HG03039 (cell line): ENCODE measurements around the gene TSC22D4.
"Not testable (repeated sequence)": the region's sequence is repeated elsewhere in the genome, so short reads cannot be mapped to it uniquely, and the experiment has no call there.

ENCODE experiments used
- ATAC-seq: cut with Tn5 transposase; IDR thresholded peaks from one replicate; pipeline ENCODE4 v1.9.1; 2021; ENCODE audit warnings: mild to moderate bottlenecking, moderate library complexity; ENCODE audit not compliant: unreplicated experiment

The TSC22D4 gene

DNA sequence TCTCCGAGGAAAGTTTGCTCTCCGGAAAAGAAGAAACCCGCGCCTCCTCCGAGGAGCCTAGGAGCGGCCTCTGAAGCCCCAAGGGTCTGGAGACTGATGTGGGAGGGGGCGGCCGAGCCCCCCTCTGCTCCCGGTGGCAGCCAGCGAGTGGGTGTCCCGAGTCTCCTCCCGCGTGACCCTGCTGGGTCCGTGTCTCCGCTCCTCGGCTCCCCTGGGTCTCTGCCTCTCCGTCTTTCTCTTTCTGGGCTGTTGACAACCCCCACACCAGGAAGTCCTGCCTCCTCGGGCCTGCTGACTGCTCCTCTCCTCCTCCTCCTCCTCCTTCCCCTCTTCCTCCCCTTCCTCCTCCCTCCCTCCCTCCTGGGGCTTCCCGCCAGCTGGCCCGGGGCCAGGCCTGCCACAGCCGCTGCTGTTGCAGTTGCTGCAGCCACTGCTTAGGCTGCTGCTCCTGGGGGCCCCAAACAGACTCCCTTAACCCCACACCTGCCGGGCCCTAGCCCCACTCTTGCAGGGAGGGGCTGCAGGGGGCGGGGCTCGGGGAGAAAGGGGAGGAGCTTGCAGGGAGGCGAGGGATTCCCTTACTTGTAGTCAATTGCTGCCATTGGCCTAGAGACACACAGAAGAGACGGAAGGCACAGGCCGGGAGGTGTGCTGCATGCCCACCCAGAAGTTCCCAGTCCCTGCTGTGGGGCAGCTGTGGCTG is at the start of gene TSC22D4:
TSS of gene TSC22D4 (minus strand) at position 257 of the 703 bp plus-strand sequence. CDS start 1,176 bp downstream, outside the sequence.
- ATAC-seq, result peak; percentile 50

GRCh38 chr7:100528108-100528866 is 49.3 kb upstream of the TSC22D4 start:
- not testable (repeated sequence) for ATAC-seq

- ATAC-seq, result not testable (repeated sequence)
These were observed 44.2 kb upstream of the TSC22D4 start for GRCh38 chr7:100523192-100523591.

- ATAC-seq, result not testable (repeated sequence)
These were observed 43.0 kb upstream of the TSC22D4 start for GRCh38 chr7:100521909-100522593.

DNA sequence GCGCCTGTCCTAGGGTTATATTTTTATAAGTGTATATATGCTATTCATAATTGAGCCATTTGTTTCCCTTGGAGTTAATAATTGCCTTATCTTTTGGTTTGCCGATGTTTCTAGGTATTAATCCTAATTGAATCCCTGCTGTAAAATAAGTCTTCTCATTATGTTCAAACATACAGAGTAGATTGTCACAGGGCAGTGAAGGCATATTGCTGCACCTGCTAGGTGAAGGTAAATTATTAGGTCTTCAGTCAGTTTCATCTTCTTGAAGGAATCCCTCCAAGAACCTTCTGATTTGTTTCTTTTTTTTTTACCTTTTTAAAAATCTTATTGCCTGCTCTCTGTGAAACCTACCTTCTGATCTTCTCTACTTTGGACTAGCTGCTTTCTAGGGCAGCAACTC is 42.1 kb upstream of the TSC22D4 start:
- no peak for ATAC-seq

GRCh38 chr7:100520138-100520537 is 41.1 kb upstream of the TSC22D4 start:
- ATAC-seq, result no peak

GRCh38 chr7:100519580-100519979 is 40.6 kb upstream of the TSC22D4 start:
- ATAC-seq, result no peak

GRCh38 chr7:100517305-100517704 is 38.3 kb upstream of the TSC22D4 start:
- no peak for ATAC-seq

GRCh38 chr7:100516135-100516812 is 37.3 kb upstream of the TSC22D4 start:
- no peak for ATAC-seq

DNA sequence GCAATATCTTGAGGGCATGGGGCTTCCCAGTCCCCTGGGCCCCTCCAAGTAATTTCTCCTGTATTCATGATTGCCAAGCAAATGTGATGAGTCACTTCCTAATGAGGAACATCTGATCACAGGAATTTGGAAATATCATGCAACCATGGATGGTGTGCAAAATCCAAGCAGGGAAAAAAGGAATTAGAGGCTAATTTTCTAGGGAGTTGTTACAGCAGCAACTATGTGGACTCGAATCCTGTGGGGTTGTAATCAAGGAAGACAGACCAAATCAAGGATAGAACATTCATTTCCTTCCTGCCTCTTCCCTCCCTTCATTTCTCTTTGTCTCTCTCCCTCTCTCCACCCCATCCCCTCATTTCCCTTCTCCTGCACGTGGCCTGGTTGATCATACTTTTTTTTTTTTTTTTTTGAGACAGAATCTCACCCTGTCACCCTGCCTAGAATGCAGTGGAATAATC is 36.1 kb upstream of the TSC22D4 start:
- ATAC-seq, result no peak

DNA sequence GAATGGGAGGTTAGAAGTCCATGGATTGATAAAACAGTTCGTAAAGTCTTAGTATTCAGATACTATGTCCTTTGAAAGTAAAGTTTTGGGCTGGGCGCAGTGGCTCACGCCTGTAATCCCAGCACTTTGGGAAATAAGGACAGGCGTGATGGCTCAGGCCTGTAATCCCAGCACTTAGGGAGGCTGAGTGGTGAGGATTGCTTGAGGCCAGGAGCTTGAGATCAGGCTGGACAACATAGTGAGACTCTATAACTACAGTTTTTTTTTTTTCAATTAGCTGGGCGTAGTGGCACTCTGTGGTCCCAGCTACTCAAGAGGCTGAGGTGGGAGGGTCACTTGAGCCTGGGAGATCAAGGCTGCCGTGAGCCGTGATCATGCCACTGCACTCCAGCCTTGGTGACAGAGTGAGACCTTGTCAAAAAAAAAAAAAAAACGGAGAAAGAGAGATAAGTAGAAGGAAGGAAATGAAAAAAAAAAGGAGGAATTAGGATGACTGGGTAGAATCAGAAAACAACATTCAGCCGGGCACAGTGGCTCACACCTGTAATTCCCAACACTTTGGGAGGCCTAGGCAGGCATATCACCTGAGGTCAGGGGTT is 34.3 kb upstream of the TSC22D4 start:
- ATAC-seq, result no peak

- no peak for ATAC-seq
These were observed 31.6 kb upstream of the TSC22D4 start for GRCh38 chr7:100510437-100511239.

- ATAC-seq, result no peak
These were observed 30.2 kb upstream of the TSC22D4 start for GRCh38 chr7:100509231-100509630.

DNA sequence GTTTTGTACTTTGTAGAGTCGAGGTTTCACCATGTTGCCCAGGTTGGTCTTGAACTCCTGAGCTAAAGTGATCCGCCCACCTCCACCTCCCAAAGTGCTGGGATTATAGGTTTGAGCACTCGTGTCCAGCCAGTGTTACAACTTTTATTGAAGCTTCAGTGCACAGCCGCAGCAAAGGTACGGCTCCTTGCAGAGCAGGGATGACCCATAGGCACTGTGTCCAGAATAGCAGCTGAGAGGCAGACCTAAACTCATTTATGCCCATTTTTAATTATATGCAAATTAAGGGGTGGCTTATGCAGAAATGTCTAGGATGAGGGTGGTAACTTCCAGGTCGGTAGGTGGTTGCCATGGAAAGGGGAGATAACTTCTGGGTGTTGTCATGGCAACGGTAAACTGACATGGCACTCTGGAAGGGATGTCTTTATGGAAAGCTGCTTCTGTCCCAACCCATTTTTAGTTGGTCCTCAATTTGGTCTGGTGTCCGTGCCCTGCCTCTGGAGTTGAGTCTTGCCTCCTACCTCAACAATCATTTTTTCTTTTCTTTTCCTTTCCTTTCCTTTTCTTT is 27.4 kb upstream of the TSC22D4 start:
- no peak for ATAC-seq

DNA sequence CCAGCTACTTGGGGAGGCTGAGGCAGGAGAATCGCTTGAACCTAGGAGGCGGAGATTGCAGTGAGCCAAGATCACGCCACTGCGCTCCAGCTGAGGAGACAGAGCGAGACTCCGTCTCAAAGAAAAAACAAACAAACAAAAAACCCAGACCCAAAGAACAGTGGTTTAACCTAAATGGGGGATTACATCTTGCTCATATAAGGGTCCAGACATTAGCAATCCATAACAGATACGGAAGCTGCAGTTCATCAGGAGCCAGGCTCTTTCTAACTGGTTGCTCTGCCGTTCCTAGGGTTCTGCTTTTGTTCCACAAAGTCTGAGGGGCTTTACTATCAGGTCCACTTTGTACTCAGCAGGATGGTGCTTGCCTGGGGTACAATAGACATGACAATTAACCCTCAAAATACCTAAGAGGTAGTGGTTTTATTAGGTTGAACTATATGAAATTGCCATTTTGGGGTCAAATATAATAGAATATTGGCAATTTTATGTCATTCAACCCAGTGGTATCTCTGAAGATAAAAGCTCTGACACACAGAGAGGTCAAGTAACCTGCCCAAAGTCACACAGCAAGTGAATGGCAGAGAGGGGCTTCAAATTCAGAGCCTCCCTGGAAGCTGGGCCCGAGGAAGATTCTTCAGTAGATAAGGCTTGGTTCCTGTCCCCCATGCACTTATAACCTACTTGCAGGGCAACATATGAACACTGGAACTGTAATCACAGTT is 26.0 kb upstream of the TSC22D4 start:
- ATAC-seq, result no peak

GRCh38 chr7:100504031-100504430 is 25.0 kb upstream of the TSC22D4 start:
- ATAC-seq, result not testable (repeated sequence)

- not testable (repeated sequence) for ATAC-seq
These were observed 21.7 kb upstream of the TSC22D4 start for GRCh38 chr7:100500743-100501142.

DNA sequence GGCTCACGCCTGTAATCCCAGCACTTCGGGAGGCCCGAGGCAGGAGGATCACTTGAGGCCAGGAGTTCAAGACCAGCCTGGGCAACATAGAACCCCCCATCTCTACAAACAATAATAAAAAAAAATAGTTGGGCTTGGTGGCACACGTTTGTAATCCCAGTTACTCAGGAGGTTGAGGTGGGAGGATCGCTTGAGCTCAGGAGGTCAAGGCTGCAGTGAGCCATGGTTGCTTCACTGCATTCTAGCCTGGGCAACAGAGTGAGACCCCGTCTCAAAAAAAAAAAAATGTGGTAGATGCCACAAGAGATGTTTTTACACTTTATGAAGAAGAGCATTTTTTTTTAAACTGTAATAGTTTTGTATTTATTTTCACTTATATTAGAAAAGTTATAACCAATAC is 17.5 kb upstream of the TSC22D4 start:
- no peak for ATAC-seq
